ENCODE data around the gene MAN1A2. TPM values are rescaled to one million over a fixed set of nuclear protein-coding genes. Genes with fewer than 3 reads are reported as not detected.
A peak's percentile ranks its signal among the peaks of the same experiment; 100 is the strongest.

Gene MAN1A2
- total RNA-seq, 1 donor from 2014 or later = 44.2 TPM

- no peak for DNase-seq (ENCODE audit: low read depth, low spot score)
Observed at GRCh38 chr1:117493906-117494305, 126.7 kb downstream of the MAN1A2 start.

DNA sequence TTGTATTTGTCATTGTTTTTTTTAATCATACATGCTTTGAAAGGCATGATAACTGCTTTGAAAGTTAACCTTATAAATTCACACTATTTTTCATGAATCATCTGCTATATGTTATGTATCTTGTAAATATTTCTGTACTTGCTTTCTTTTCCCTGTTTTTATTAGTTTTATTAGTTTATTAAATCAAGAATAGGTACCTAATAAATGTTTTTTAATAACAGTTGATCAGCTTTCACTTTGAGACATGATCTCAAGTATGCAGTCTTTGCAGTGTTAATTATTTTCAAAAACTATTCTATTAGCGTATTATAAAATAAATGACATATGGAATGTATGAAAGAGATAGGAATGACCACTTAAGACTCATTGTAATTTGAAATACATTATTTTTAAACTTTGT, 127.8 kb downstream of the MAN1A2 start:
- no peak for DNase-seq (ENCODE audit: low read depth, low spot score)

- DNase-seq (ENCODE audit: low read depth, low spot score) = no peak
Observed at GRCh38 chr1:117499071-117499470, 131.8 kb downstream of the MAN1A2 start.

GRCh38 chr1:117500584-117500983, 133.3 kb downstream of the MAN1A2 start:
- DNase-seq (ENCODE audit: low read depth, low spot score) = no peak

DNA sequence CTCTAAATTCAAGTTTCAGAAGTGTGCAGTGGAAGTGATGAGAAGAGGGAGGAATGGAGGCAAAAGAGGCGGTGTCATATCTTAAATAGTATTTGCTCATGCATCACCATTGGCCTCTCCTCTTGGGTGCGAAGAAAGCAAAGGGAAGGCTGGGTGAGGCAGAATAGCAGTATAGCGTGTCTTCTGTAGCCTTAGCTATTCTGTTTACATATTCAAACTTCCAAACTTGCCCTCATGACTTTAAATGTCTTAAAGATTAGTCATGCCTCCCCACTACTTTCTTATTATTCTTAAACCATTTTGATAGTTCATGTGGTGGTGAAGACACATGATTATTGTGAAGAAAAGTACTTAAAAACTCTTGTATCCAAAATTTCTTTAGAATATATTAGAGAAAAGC, 134.0 kb downstream of the MAN1A2 start:
- no peak for DNase-seq (ENCODE audit: low read depth, low spot score)

- DNase-seq (ENCODE audit: low read depth, low spot score) = no peak
Observed at GRCh38 chr1:117511273-117511672, 144.0 kb downstream of the MAN1A2 start.

DNA sequence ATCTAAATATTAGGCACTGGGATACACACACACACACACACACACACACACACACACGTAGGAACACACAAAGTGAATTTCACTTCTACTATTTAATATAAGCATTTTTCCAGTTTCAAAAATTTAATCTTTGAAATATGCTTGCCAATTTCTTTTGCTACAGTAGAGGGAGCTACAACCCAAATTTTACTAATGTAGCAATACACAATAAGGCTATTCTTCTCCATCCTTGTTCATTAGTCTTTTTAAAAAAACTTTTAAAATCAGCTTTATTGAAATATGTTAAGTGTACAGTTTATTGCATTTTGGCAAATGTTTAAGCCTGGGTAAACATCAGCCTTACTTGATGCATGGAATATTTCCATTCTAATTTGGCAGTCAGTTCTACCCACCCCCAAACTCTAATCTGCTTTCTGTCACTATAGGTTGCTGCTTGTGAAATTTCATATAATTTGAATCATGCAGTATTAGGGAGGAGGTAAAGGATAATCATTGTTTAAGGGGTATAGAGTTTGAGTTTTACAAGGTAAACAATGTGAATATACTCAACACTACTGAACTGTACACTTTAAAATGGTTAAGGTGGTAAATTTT, 145.6 kb downstream of the MAN1A2 start:
- no peak for DNase-seq (ENCODE audit: low read depth, low spot score)

DNA sequence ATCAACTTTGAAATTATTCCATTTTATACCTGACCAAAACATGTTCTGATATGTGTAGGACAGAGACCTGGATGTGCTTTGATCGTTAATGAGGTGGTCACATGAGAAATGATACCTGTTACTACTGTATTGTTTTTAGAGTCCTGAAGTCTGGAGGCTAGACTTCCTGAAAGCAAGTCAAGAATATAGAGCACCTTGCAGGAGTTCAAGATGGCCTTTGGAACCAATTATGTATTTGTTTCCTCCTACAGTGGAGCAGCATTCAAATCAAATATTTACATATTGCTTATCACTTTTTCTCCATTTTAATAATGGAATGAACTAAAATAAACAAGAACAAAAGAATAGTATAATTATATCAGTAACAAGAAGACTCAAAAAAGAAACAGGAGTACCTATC, 155.9 kb downstream of the MAN1A2 start:
- DNase-seq (ENCODE audit: low read depth, low spot score) = no peak

DNA sequence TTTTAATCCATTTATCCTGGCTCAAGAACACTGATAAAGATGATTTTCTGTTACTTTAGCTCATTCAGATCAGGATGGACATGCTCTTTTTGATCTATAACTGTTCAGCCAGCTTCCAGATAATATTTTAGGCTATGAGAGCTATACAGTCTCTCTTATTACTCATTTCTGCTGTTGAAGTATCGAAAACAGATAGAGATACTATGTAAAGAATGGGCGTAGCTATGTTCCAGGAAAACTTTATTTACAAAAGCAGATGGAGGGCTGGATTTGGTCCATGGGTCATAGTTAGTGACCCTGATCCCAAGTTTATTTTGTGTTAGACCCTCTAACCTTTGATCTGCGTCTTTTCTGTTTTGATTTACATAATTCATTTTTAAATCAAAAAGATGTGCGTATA, 159.8 kb downstream of the MAN1A2 start:
- DNase-seq (ENCODE audit: low read depth, low spot score) = no peak

GRCh38 chr1:117527566-117528102, 160.4 kb downstream of the MAN1A2 start:
- DNase-seq (ENCODE audit: low read depth, low spot score) = no peak

DNA sequence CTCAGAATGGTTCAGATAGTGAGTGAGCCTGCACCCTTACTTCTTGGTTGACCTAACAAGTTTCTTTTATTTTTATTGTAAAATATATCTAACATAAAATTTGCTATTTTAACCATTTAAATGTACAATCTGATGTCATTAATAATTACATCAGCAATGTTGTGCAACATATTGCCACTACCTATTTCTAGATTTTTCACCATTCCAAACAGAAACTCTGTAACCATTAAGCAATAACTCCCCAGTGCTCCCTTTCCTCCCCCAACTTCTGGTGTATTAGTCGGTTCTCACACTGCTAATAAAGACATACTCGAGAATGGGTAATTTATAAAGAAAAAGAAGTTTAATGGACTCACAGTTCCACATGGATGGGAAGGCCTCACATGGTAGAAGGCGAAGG, 162.4 kb downstream of the MAN1A2 start:
- no peak for DNase-seq (ENCODE audit: low read depth, low spot score)

- no peak for DNase-seq (ENCODE audit: low read depth, low spot score)
Observed at GRCh38 chr1:117531222-117531621, 164.0 kb downstream of the MAN1A2 start.

DNA sequence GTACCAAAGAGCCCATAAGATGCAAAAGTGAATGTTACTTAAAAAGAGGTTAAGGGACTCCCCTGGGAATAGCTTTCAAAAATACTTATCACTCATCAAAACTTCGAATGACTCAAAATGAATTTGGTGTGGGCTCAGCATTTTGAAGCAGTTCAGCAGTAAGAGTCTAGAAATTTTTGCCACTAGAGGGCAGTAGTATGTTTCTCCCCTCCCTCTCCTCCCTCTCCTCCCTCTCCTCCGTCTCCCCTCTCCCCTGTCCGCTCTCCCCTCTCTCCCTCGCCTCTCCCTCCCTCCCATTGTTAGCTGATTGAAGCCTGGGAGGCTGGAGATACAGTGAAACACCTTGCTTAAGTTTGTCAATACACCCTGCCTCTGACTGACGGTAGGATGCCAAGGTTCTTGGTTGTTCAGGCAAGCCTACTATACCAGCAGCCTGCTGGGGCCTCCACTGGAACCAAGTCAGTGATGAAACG, 167.8 kb downstream of the MAN1A2 start:
- peak; percentile 10 for DNase-seq (ENCODE audit: low read depth, low spot score)

DNA sequence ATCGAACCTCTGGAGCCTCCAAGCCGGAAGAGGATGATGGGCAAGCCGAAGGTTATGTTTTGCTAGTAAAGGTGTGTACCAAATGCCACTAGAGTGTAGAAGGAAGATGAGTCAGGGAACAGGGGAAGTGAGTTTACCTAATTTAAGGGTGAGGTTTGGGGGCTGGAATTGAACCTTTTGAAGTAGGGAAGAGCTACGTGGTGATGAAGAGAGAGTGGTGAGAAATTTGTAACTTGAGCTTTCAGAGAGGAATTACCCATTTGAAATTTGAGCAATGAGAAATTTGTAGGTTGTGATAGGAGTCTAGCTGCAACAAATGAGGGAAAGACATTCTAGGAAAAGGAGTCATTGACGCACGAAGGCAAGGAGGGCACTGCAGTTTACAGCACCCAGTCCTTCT, 168.6 kb downstream of the MAN1A2 start:
- no peak for DNase-seq (ENCODE audit: low read depth, low spot score)

DNA sequence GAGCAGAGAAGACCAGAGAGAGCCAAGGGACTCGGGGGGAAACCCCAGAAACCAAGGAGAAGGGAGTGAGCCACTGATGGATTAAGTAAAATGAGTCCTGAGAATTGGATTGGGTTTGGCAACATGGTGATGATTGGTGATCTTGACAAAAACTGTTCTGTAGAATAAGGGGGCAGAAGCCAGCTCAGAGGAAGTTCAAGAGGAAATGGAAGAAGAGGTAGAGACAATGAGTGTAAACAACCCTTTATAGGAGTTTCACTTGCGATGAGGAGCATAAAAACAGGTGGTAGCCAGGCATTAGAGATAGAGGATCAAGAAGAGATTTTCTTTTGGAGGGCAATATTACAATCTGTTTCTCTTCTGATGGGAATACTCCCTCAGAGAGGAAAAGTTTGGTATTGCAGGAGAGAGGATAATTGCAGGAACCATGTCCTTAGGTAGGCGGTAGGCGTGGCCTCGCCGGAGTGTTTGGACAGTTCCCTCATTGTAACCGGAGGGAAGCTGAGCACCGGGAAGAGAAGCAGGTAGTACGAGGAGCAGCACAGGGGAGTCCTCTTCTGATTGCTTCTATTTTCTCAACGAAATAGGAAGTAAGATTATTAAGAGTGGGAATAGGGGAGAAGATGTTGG, 170.2 kb downstream of the MAN1A2 start:
- DNase-seq (ENCODE audit: low read depth, low spot score) = no peak

- DNase-seq (ENCODE audit: low read depth, low spot score) = no peak
Observed at GRCh38 chr1:117540532-117540931, 173.3 kb downstream of the MAN1A2 start.

DNA sequence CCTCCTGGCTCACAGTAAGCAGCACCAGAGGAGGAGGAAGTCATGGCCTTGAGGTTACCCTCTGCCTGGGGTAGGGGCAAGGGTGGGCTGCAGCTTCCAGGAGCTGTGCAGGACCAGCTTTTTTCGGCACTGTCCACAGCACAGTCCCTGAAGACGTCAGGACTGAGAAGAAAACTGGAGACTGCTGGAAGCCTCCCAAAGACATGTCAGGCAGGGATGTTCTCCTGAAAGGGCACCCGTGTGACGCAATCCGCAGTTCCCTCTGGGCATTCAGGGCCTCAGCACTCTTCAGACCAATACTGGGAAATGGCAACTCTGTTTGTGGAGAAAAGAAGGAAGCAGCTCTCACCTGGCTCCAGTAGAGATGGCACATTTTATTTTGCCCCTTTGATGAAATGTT, 173.8 kb downstream of the MAN1A2 start:
- no peak for DNase-seq (ENCODE audit: low read depth, low spot score)

DNA sequence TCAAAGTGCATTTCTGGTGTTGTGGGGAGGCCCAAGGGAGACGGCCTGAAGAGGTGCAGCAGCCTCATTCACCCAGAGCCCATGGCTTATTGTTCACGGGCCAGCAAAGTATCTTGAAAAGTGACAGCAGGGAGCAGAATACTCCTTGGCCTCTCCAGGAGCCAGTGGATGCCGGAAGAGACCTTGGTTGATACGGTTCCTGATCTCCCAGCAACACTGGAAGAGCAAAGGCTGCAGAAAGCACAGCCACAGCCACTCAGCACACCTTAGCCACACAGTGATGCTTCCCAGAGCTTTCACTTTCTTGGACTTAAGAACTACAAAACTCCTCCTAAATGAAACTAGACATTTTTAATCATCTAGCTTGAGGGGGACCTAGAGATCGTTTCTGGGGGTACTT, 174.3 kb downstream of the MAN1A2 start:
- DNase-seq (ENCODE audit: low read depth, low spot score) = no peak

GRCh38 chr1:117544509-117545109, 177.4 kb downstream of the MAN1A2 start:
- no peak for DNase-seq (ENCODE audit: low read depth, low spot score)

GRCh38 chr1:117546467-117546866, 179.2 kb downstream of the MAN1A2 start:
- DNase-seq (ENCODE audit: low read depth, low spot score) = no peak

- DNase-seq (ENCODE audit: low read depth, low spot score) = no peak
Observed at GRCh38 chr1:117553471-117553870, 186.2 kb downstream of the MAN1A2 start.

- no peak for DNase-seq (ENCODE audit: low read depth, low spot score)
Observed at GRCh38 chr1:117555806-117556205, 188.6 kb downstream of the MAN1A2 start.

DNA sequence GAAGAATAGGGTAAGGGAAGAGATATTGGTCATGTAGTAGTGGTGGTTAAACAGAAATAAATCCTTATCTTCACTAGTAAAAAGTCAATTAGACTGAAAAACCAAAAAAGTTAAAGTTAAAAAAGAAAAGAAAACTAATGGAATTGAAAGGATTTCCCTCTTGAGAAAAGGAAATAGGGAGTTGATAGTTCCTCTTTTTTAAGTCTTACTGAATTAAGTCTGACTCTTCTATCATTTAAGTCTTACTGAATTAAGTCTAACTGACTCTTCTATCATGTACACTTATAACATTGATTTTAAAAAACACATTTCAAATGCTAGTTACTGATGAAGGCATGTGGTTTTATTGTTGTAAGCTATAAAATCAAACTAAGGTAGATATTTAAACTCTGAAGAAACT, 189.1 kb downstream of the MAN1A2 start:
- no peak for DNase-seq (ENCODE audit: low read depth, low spot score)

All from pulmonary artery endothelial cell (primary cell).